RWPE1 (cell line): Measurements from ENCODE around the gene SGSH.

Experiments used
- CTCF ChIA-PET: fragments of 350-600 bp; sonication (Branson Sonifier 250); formaldehyde crosslinking; extraction: SDS; loops from one replicate; lab custom pipeline; 2021; lab: Yijun Ruan, JAX
- POLR2A ChIA-PET: fragments of 400-600 bp; formaldehyde crosslinking; extraction: SDS; loops from one replicate; lab custom pipeline; 2020; ENCODE audit warnings: antibody characterized with exemption; ENCODE audit not compliant: low non-redundant PET; lab: Yijun Ruan, JAX
- DNase-seq: peaks from one replicate; pipeline ENCODE4 v3.0.0; 2012; ENCODE audit warnings: low spot score
- H3K27ac ChIP-seq: fragments of 450-650 bp; 2 replicates; pipeline ENCODE4 v1.5.1; 2017
- TF ChIP-seq, protein P1 (sequence below): fragments of 450-650 bp; conservative IDR thresholded peaks from 2 replicates; pipeline ENCODE4 v1.5.1; 2017; ENCODE audit warnings: low read depth, mild to moderate bottlenecking

SGSH gene

DNA sequence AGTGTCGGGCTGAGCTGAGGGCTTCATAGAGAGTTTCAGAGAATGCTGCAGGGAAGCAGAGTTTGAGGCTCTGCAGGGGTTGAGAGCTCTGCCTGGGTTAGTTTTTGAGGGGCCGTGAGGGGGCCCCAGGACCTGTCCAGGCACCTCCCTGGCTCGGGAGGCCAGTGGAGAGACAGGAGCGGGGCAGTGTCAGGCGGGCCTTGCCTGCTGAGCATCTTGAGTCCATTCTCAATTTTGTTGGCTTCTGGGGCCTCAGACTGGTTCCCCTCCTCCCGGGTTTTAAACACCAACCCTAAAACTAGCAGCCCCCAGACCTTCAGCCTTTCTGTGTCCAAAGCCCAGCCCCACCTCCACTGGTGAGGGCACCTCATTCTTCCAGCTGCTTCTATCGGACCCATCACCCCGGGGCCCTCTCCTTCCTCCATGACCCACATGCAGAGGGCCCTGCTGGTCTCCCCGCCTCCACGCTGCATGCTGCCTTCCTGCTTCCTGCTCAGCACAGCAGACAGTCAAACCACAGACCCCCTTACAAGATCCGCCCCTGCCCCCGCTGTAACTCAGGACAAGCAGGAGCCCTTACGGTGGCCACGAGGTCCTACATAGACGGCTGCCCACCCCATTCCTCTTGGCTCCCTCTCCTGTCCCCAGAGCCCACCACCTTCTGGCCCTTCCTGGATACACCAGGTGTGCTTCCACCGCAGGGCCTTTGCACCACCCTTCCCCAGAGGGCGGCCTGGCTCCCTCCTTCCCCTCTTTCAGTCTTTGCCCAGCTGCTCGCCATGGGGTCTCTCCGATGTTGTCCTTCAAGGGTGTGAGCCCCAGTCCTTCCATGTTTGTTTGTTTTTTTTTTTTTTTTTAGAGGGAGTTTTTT, 44.3 kb upstream of the SGSH start:
- TF ChIP-seq, protein P1, sequence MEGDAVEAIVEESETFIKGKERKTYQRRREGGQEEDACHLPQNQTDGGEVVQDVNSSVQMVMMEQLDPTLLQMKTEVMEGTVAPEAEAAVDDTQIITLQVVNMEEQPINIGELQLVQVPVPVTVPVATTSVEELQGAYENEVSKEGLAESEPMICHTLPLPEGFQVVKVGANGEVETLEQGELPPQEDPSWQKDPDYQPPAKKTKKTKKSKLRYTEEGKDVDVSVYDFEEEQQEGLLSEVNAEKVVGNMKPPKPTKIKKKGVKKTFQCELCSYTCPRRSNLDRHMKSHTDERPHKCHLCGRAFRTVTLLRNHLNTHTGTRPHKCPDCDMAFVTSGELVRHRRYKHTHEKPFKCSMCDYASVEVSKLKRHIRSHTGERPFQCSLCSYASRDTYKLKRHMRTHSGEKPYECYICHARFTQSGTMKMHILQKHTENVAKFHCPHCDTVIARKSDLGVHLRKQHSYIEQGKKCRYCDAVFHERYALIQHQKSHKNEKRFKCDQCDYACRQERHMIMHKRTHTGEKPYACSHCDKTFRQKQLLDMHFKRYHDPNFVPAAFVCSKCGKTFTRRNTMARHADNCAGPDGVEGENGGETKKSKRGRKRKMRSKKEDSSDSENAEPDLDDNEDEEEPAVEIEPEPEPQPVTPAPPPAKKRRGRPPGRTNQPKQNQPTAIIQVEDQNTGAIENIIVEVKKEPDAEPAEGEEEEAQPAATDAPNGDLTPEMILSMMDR, result no peak
- no peak for DNase-seq
- peak overlapping the region; percentile 98 for H3K27ac ChIP-seq
- ChIA-PET POLR2A (no interaction called here), CTCF (no interaction called here)

DNA sequence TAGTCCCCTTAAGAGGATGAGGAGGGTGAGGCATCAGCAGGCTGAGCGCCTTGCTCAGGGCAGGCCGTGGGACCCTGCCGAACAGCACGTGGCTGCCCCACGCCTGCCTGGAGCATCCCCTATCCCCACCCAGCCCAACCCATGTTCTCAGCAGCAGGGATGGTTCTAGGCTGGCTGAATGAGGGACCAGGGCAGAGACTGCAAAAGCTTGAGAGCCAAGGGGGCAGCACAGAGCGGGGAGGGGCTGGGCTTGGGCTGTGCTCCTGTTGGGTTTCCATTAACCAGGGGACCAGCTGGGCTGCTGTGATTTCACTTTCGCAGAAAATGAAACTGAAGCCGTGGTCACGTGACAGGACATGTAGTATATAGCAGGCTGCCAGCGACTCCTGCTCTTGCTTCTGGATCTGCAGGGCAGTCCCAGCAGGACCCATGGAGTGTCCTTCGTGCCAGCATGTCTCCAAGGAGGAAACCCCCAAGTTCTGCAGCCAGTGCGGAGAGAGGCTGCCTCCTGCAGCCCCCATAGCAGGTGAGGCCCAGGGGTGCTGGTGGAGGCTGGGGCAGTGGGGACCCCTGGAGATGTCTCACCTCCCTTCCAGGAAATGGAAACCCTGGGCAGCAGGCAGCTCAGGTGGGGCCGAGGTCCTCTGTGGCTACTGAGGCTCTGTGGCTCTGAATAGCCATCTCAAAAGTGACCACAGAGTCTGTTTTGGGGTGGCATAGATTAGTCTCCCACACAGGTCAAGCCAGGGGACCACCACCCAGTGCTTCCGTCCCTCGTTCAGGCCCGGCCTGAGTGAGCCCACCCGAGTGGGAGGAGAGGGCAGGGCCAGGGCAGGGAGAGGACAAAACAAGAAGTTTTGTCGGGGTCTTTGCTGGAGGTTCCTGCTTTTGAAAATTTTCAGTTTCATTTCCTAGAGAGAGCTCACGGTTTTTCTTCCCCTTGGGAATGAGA, 43.4 kb upstream of the SGSH start:
- TF ChIP-seq, protein P1, result no peak
- peak overlapping the region; percentile 98 for H3K27ac ChIP-seq
- ChIA-PET CTCF (no interaction called here), POLR2A (no interaction called here)
- DNase-seq, result peak; percentile 42

DNA sequence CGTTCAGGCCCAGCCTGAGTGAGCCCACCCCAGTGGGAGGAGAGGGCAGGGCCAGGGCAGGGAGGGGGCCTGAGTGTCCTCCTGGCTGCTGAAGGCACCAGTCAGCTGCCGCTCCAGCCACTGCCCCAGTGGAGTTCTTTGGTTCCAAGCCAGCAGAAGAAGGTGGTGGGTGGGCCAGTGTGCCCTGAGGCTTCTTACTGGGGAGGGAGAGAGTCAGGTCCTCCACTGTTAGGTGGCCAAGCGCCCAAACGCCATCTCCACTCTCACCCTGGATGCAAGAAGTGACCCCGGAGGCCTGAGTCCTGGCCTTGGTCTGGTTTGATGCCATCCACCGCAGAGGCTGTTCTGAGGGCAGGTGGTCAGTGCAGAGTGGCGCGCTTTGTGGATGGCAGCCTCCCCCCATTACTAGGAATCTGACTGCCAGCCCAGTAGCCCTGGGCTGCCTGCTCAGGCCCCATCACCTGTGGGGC, 42.7 kb upstream of the SGSH start:
- peak overlapping the region; percentile 98 for H3K27ac ChIP-seq
- no peak for DNase-seq
- ChIA-PET CTCF (no interaction called here), POLR2A (no interaction called here)
- TF ChIP-seq, protein P1, result no peak

DNA sequence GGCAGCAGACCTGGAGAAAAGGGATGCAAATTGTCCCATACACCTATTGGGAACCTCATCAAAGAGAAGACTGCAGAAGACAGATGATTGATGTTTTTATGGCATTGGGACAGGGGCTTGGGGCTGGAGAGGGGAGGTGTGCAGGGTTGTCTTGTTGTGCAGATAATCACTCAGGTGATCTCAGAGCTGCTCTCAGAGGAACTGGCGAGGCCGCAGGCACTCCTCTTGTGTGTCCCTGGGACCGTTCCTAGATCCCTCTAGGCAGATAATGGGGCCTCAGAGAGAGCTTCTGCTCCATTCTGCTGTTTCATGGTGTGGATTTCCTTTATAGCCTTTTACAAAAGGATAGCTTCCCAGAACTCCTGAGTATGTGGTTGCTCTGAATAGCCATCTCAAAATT, 42.2 kb upstream of the SGSH start:
- TF ChIP-seq, protein P1, result no peak
- H3K27ac ChIP-seq, result peak overlapping the region; percentile 98
- CTCF ChIA-PET, result no interaction called here
- no peak for DNase-seq
- POLR2A ChIA-PET, result no interaction called here

DNA sequence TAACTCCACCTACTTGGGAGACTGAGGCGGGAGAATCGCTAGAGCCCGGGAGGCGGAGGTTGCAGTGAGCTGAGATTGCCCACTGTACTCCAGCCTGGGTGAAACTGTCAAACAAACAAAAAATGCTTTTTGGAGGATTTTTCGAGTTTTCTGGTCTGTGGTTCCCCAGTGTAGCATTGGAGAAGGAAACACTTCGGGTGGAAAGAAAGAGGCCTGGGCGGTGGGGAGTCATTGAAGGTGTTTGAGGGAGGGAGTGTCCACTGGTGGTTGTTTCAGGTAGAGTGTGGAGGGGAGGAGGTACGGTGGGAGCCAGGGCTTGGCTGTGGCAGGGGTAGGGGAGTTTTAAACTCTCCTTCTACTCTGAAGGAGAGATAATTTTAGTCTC, 41.8 kb upstream of the SGSH start:
- no peak for DNase-seq
- ChIA-PET CTCF (no interaction called here), POLR2A (no interaction called here)

More for the DNA sequence above, 41.8 kb upstream of the SGSH start:
- TF ChIP-seq, protein P1, result no peak
- H3K27ac ChIP-seq, result peak overlapping the region; percentile 98
